ENCODE measurements around the gene SRRT.

SRRT gene

DNA sequence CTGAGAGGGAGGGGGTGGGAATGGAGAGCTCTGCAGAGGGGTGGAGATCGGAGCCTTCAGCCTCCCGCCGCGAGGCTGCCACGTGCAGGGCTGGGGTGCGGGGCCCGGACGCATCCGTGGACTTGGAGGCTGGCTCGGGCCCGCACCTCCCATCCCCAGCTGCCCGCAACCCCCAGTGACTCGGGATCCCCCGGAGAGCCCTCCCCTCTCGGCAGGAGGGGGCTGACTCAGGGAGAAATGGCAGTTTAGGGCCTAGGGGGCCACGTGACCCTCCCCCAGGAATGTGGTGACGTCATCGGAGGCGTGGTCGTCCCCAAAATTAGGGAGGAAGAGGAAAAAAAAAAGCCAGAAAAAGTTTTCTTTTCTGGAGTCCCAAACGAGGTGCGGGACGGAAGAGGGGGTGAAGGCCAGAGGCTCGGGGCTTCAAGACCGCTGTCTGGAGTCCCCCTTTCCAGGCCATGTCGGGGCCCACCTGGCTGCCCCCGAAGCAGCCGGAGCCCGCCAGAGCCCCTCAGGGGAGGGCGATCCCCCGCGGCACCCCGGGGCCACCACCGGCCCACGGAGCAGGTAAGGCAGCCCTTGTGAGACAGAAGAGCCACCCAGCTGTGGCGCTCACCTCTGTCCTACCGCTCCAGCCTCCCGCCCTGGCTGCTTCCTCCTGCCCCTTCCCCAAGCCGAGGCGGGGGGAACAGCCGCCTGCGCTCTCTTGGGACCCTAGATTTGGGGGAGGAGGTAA lies 7.7 kb upstream of the SRRT start, which contains the start of gene TRIP6 (continued):
- TF ChIP-seq KLF10 (tag by site-specific recombination; IDR thresholded peaks at IDR 0.05) = peak; percentile 95
- TF ChIP-seq GFI1B (tag by site-specific recombination; IDR thresholded peaks at IDR 0.05) = 0 out of 2 replicates have a peak, but pooled peaks have one; percentile 8
- peak; percentile 57; the same call in 1 of the 2 replicates for TF ChIP-seq ZBTB20 (tag by site-specific recombination; IDR thresholded peaks at IDR 0.05)
- no peak for TF ChIP-seq SETDB1 (IDR thresholded peaks at IDR 0.05; ENCODE audit: insufficient read length, low read length)
- peak; percentile 77 for TF ChIP-seq ZBTB8A (tag by site-specific recombination; IDR thresholded peaks at IDR 0.05)
- TF ChIP-seq ZNF621 (tag by site-specific recombination; IDR thresholded peaks at IDR 0.05) = no peak
- TF ChIP-seq ZNF560 (tag by site-specific recombination; IDR thresholded peaks at IDR 0.05; ENCODE audit: borderline replicate concordance) = no peak
- no peak for TF ChIP-seq ZFP3 (tag by site-specific recombination; IDR thresholded peaks at IDR 0.05; ENCODE audit: low read depth)
- peak; percentile 96 for TF ChIP-seq INSM2 (tag by site-specific recombination; IDR thresholded peaks at IDR 0.05)
- no peak for TF ChIP-seq ZNF677 (tag by site-specific recombination; IDR thresholded peaks at IDR 0.05)
- TF ChIP-seq ZNF324 (tag by site-specific recombination; IDR thresholded peaks at IDR 0.05) = peak; percentile 94
- no peak for TF ChIP-seq ZNF214 (tag by site-specific recombination; IDR thresholded peaks at IDR 0.05; ENCODE audit: borderline replicate concordance)
- peak; percentile 94 for TF ChIP-seq IKZF3 (tag by site-specific recombination; IDR thresholded peaks at IDR 0.05)
- no peak for TF ChIP-seq ZNF416 (tag by site-specific recombination; IDR thresholded peaks at IDR 0.05)
- TF ChIP-seq ZNF513 (tag by site-specific recombination; IDR thresholded peaks at IDR 0.05) = peak; percentile 74
- TF ChIP-seq ZNF350 (tag by site-specific recombination; IDR thresholded peaks at IDR 0.05) = no peak
- peak; percentile 34; the same call in 1 of the 2 replicates for TF ChIP-seq REST (tag by site-specific recombination; IDR thresholded peaks at IDR 0.05)
- peak; percentile 75 for TF ChIP-seq KLF1 (tag by site-specific recombination; IDR thresholded peaks at IDR 0.05)
- TF ChIP-seq ZNF596 (tag by site-specific recombination; IDR thresholded peaks at IDR 0.05) = 0 out of 2 replicates have a peak, but pooled peaks have one; percentile 39
- TF ChIP-seq ZNF747 (tag by site-specific recombination; IDR thresholded peaks at IDR 0.05) = no peak
- peak; percentile 51 for TF ChIP-seq FEZF1 (tag by site-specific recombination; IDR thresholded peaks at IDR 0.05)
- 0 out of 2 replicates have a peak, but pooled peaks have one; percentile 62 for TF ChIP-seq PRDM1 (tag by site-specific recombination; IDR thresholded peaks at IDR 0.05)
- TF ChIP-seq ZNF335 (tag by site-specific recombination; conservative IDR thresholded peaks at IDR 0.05) = peak; percentile 94
- TF ChIP-seq, protein P1, sequence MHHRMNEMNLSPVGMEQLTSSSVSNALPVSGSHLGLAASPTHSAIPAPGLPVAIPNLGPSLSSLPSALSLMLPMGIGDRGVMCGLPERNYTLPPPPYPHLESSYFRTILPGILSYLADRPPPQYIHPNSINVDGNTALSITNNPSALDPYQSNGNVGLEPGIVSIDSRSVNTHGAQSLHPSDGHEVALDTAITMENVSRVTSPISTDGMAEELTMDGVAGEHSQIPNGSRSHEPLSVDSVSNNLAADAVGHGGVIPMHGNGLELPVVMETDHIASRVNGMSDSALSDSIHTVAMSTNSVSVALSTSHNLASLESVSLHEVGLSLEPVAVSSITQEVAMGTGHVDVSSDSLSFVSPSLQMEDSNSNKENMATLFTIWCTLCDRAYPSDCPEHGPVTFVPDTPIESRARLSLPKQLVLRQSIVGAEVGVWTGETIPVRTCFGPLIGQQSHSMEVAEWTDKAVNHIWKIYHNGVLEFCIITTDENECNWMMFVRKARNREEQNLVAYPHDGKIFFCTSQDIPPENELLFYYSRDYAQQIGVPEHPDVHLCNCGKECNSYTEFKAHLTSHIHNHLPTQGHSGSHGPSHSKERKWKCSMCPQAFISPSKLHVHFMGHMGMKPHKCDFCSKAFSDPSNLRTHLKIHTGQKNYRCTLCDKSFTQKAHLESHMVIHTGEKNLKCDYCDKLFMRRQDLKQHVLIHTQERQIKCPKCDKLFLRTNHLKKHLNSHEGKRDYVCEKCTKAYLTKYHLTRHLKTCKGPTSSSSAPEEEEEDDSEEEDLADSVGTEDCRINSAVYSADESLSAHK (tag by site-specific recombination; IDR thresholded peaks at IDR 0.05) = peak; percentile 73; the same call in 1 of the 2 replicates
- no peak for TF ChIP-seq ZNF514 (tag by site-specific recombination; IDR thresholded peaks at IDR 0.05)
- peak; percentile 49 for TF ChIP-seq MZF1 (tag by site-specific recombination; IDR thresholded peaks at IDR 0.05; ENCODE audit: borderline replicate concordance)
- no peak for TF ChIP-seq TRIM28 (IDR thresholded peaks at IDR 0.05; ENCODE audit: borderline replicate concordance, low read length)
- TF ChIP-seq ZSCAN23 (tag by site-specific recombination; IDR thresholded peaks at IDR 0.05) = peak; percentile 56; the same call in 1 of the 2 replicates
- TF ChIP-seq ZNF549 (tag by site-specific recombination; IDR thresholded peaks at IDR 0.05) = no peak
- 0 out of 2 replicates have a peak, but pooled peaks have one; percentile 63 for TF ChIP-seq ZNF184 (tag by site-specific recombination; IDR thresholded peaks at IDR 0.05)

Measured in HEK293 (cell line).